Measurements from ENCODE around the gene RAP1GAP2. TPM values are rescaled to one million over a fixed set of nuclear protein-coding genes. Genes with fewer than 3 reads are reported as not detected.
"Not testable (repeated sequence)": the region's sequence is repeated elsewhere in the genome, so short reads cannot be mapped to it uniquely, and the experiment has no call there.

RAP1GAP2 gene
- polyA plus RNA-seq, 1 donor from 2014 or later, result 3.9 TPM

GRCh38 chr17:3033741-3034577, 237.7 kb downstream of the RAP1GAP2 start:
- H3K27ac Mint-ChIP-seq, result peak overlapping the region in 1 of 3 donors; percentile 83
- no peaks in the 10 kb centered on the region for H3K9me3 Mint-ChIP-seq
- peaks cover 7% of the 10 kb centered on the region for H3K36me3 Mint-ChIP-seq
- H3K4me1 Mint-ChIP-seq, result peaks cover 0 to 2% (median 2%) of the 10 kb centered on the region in 3 donors
- H3K4me3 Mint-ChIP-seq, result no peak overlapping the region
- peaks cover 3% of the 10 kb centered on the region for H3K27me3 Mint-ChIP-seq

GRCh38 chr17:3034578-3034920, 238.3 kb downstream of the RAP1GAP2 start:
- peaks cover 5% of the 10 kb centered on the region for H3K36me3 Mint-ChIP-seq
- H3K9me3 Mint-ChIP-seq, result no peaks in the 10 kb centered on the region
- H3K27me3 Mint-ChIP-seq, result peaks cover 4% of the 10 kb centered on the region
- H3K27ac Mint-ChIP-seq, result no peak overlapping the region
- no peak overlapping the region for H3K4me3 Mint-ChIP-seq
- H3K4me1 Mint-ChIP-seq, result peaks cover under 1 to 7% (median 5%) of the 10 kb centered on the region in 3 donors

- H3K27me3 Mint-ChIP-seq, result peaks cover 6% of the 10 kb centered on the region
- H3K36me3 Mint-ChIP-seq, result peaks cover 5% of the 10 kb centered on the region
- peaks cover 3 to 14% (median 10%) of the 10 kb centered on the region in 3 donors for H3K4me1 Mint-ChIP-seq
- no peaks in the 10 kb centered on the region for H3K9me3 Mint-ChIP-seq
- no peak overlapping the region for H3K27ac Mint-ChIP-seq
- no peak overlapping the region for H3K4me3 Mint-ChIP-seq
Measured at GRCh38 chr17:3035256-3035967, 239.2 kb downstream of the RAP1GAP2 start.

- Mint-ChIP-seq H3K4me1 (peaks cover 3 to 14% (median 10%) of the 10 kb centered on the region in 3 donors), H3K4me3 (no peak overlapping the region), H3K27me3 (peaks cover 6% of the 10 kb centered on the region), H3K36me3 (peaks cover 3% of the 10 kb centered on the region), H3K9me3 (no peaks in the 10 kb centered on the region), H3K27ac (no peak overlapping the region)
Measured at GRCh38 chr17:3035968-3036280, 239.7 kb downstream of the RAP1GAP2 start.

- Mint-ChIP-seq H3K36me3 (peaks cover 3% of the 10 kb centered on the region), H3K4me3 (no peak overlapping the region), H3K27ac (no peak overlapping the region), H3K4me1 (peaks cover 3 to 14% (median 10%) of the 10 kb centered on the region in 3 donors), H3K9me3 (no peaks in the 10 kb centered on the region), H3K27me3 (peaks cover 6% of the 10 kb centered on the region)
Measured at GRCh38 chr17:3036800-3037199, 240.6 kb downstream of the RAP1GAP2 start.

GRCh38 chr17:3037259-3037658, 241.0 kb downstream of the RAP1GAP2 start:
- Mint-ChIP-seq H3K36me3 (peaks cover 3% of the 10 kb centered on the region), H3K27ac (no peak overlapping the region), H3K4me1 (peaks cover 3 to 14% (median 10%) of the 10 kb centered on the region in 3 donors), H3K9me3 (peaks cover 0 to 2% (median 0%) of the 10 kb centered on the region in 3 donors), H3K4me3 (no peak overlapping the region), H3K27me3 (peaks cover 6% of the 10 kb centered on the region)

- no peak overlapping the region for H3K4me3 Mint-ChIP-seq
- peaks cover 0 to 4% (median 0%) of the 10 kb centered on the region in 3 donors for H3K9me3 Mint-ChIP-seq
- no peak overlapping the region for H3K27ac Mint-ChIP-seq
- H3K36me3 Mint-ChIP-seq, result peaks cover 3% of the 10 kb centered on the region
- H3K27me3 Mint-ChIP-seq, result peaks cover 6% of the 10 kb centered on the region
- H3K4me1 Mint-ChIP-seq, result peaks cover 3 to 14% (median 10%) of the 10 kb centered on the region in 3 donors
Measured at GRCh38 chr17:3038941-3039340, 242.7 kb downstream of the RAP1GAP2 start.

- peaks cover 6% of the 10 kb centered on the region for H3K27me3 Mint-ChIP-seq
- peaks cover 3% of the 10 kb centered on the region for H3K36me3 Mint-ChIP-seq
- H3K4me3 Mint-ChIP-seq, result peak overlapping the region in 2 of 4 donors; percentile 9 to 45
- H3K4me1 Mint-ChIP-seq, result peaks cover 3 to 14% (median 10%) of the 10 kb centered on the region in 3 donors
- peaks cover 0 to 5% (median 4%) of the 10 kb centered on the region in 3 donors for H3K9me3 Mint-ChIP-seq
- H3K27ac Mint-ChIP-seq, result peak overlapping the region in 1 of 3 donors; percentile 22
Measured at GRCh38 chr17:3039736-3040135, 243.5 kb downstream of the RAP1GAP2 start.

GRCh38 chr17:3040882-3041281, 244.6 kb downstream of the RAP1GAP2 start:
- Mint-ChIP-seq H3K9me3 (peaks cover 2 to 5% (median 4%) of the 10 kb centered on the region in 3 donors), H3K36me3 (peaks cover 3% of the 10 kb centered on the region), H3K4me1 (peaks cover 3 to 14% (median 10%) of the 10 kb centered on the region in 3 donors), H3K4me3 (no peak overlapping the region), H3K27me3 (peaks cover 4% of the 10 kb centered on the region), H3K27ac (no peak overlapping the region)

- H3K27ac Mint-ChIP-seq, result no peak overlapping the region
- H3K4me1 Mint-ChIP-seq, result peaks cover 3 to 16% (median 9%) of the 10 kb centered on the region in 3 donors
- no peak overlapping the region for H3K4me3 Mint-ChIP-seq
- H3K36me3 Mint-ChIP-seq, result peaks cover 2% of the 10 kb centered on the region
- H3K9me3 Mint-ChIP-seq, result peaks cover 4 to 5% (median 4%) of the 10 kb centered on the region in 3 donors
- peaks cover 3% of the 10 kb centered on the region for H3K27me3 Mint-ChIP-seq
Measured at GRCh38 chr17:3043737-3044365, 247.6 kb downstream of the RAP1GAP2 start.

GRCh38 chr17:3046753-3047152, 250.5 kb downstream of the RAP1GAP2 start:
- Mint-ChIP-seq H3K4me3 (no peak overlapping the region), H3K36me3 (no peaks in the 10 kb centered on the region), H3K9me3 (peaks cover 4 to 5% (median 4%) of the 10 kb centered on the region in 3 donors), H3K27me3 (no peaks in the 10 kb centered on the region), H3K4me1 (peaks cover 0 to 12% (median 0%) of the 10 kb centered on the region in 3 donors), H3K27ac (no peak overlapping the region)

- no peaks in the 10 kb centered on the region for H3K36me3 Mint-ChIP-seq
- peak overlapping the region; percentile 22 to 91 (median 23) for H3K27ac Mint-ChIP-seq
- H3K9me3 Mint-ChIP-seq, result peaks cover 0 to 5% (median 4%) of the 10 kb centered on the region in 3 donors
- no peaks in the 10 kb centered on the region for H3K27me3 Mint-ChIP-seq
- H3K4me3 Mint-ChIP-seq, result peak overlapping the region; percentile 64 to 96 (median 92)
- peaks cover 0 to 12% (median 0%) of the 10 kb centered on the region in 3 donors for H3K4me1 Mint-ChIP-seq
Measured at GRCh38 chr17:3048727-3049471, 252.7 kb downstream of the RAP1GAP2 start.

GRCh38 chr17:3049705-3050295, 253.6 kb downstream of the RAP1GAP2 start:
- Mint-ChIP-seq H3K27me3 (no peaks in the 10 kb centered on the region), H3K9me3 (peaks cover 0 to 4% (median 0%) of the 10 kb centered on the region in 3 donors), H3K36me3 (no peaks in the 10 kb centered on the region), H3K27ac (no peak overlapping the region), H3K4me3 (peak overlapping the region; percentile 64 to 96 (median 92)), H3K4me1 (peaks cover 0 to 12% (median 0%) of the 10 kb centered on the region in 3 donors)

- H3K4me1 Mint-ChIP-seq, H3K27me3 Mint-ChIP-seq, H3K9me3 Mint-ChIP-seq, H3K27ac Mint-ChIP-seq, H3K36me3 Mint-ChIP-seq, H3K4me3 Mint-ChIP-seq: not testable (repeated sequence)
Measured at GRCh38 chr17:3054868-3055267, 258.6 kb downstream of the RAP1GAP2 start.
